Activated CD4-positive, alpha-beta memory T cell treated with anti-CD3 and anti-CD28 coated beads for 36 hours (primary cell): ENCODE results near the gene SLC2A11. TPM values are rescaled to one million over a fixed set of nuclear protein-coding genes. Genes with fewer than 3 reads are reported as not detected.
"Not testable (repeated sequence)": the region's sequence is repeated elsewhere in the genome, so short reads cannot be mapped to it uniquely, and the experiment has no call there.

Experiments
- CTCF ChIA-PET: fragments of 350-600 bp; sonication (Branson Sonifier 250); formaldehyde crosslinking; loops from one replicate; lab custom pipeline; 2021; ENCODE audit warnings: antibody characterized with exemption, inconsistent platforms; lab: Charles Lee
- POLR2A ChIA-PET: fragments of 350-600 bp; sonication (Branson Sonifier 250); formaldehyde crosslinking; loops from one replicate; lab custom pipeline; 2021; ENCODE audit warnings: antibody characterized with exemption; lab: Charles Lee
- DNase-seq: peaks from one replicate; pipeline ENCODE4 v3.0.0-alpha.2; 2020
- H3K27ac Mint-ChIP-seq: one replicate; pipeline ENCODE4 v1.8.0; 2021; ENCODE audit warnings: mixed read lengths
- H3K27me3 Mint-ChIP-seq: one replicate; pipeline ENCODE4 v1.8.0; 2021; ENCODE audit warnings: mixed read lengths
- H3K36me3 Mint-ChIP-seq: one replicate; pipeline ENCODE4 v1.8.0; 2021; ENCODE audit warnings: mixed read lengths
- H3K4me1 Mint-ChIP-seq: one replicate; pipeline ENCODE4 v1.8.0; 2021; ENCODE audit warnings: low read depth, mixed read lengths
- H3K4me3 Mint-ChIP-seq: one replicate; pipeline ENCODE4 v1.8.0; 2021; ENCODE audit warnings: mild to moderate bottlenecking, mixed read lengths
- H3K9me3 Mint-ChIP-seq: one replicate; pipeline ENCODE4 v1.8.0; 2021; ENCODE audit warnings: mixed read lengths
- intact Hi-C: fragments of 100-400 bp; cut with micrococcal nuclease; formaldehyde crosslinking; loops from one replicate; pipeline ENCODE4 v1.15.1; 2023
- total RNA-seq, 2 experiments: library from RNA; stranded (reverse); gene quantifications; one replicate each; pipeline ENCODE4 v1.2.3, GENCODE V29; 2021

SLC2A11 gene
- total RNA-seq, 2 experiments from 2014 or later, result 6.8 to 8.9 TPM

DNA sequence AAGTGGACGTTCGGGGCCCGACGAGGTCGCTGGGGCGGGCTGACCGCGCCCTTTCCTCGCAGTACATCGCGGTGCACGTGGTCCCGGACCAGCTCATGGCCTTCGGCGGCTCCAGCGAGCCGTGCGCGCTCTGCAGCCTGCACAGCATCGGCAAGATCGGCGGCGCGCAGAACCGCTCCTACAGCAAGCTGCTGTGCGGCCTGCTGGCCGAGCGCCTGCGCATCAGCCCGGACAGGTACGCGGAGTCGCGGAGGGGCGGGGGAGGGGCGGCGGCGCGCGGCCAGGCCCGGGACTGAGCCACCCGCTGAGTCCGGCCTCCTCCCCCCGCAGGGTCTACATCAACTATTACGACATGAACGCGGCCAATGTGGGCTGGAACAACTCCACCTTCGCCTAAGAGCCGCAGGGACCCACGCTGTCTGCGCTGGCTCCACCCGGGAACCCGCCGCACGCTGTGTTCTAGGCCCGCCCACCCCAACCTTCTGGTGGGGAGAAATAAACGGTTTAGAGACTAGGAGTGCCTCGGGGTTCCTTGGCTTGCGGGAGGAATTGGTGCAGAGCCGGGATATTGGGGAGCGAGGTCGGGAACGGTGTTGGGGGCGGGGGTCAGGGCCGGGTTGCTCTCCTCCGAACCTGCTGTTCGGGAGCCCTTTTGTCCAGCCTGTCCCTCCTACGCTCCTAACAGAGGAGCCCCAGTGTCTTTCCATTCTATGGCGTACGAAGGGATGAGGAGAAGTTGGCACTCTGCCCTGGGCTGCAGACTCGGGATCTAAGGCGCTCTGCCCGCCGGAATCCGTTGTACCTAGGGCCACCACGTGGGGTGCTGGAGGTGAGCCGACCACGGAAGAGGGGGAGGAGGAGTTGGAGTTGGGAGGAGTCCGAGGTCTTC lies 37.3 kb downstream of the SLC2A11 start:
- Mint-ChIP-seq H3K9me3 (no peaks in the 10 kb centered on the region), H3K36me3 (peaks cover 34% of the 10 kb centered on the region), H3K4me3 (peak overlapping the region; percentile 97), H3K4me1 (peaks cover 23% of the 10 kb centered on the region), H3K27me3 (no peaks in the 10 kb centered on the region), H3K27ac (peak overlapping the region; percentile 98)
- DNase-seq, result peak; percentile 85
- intact Hi-C loops, result loop anchor here (1.0 to 10.0 kb wide), 5 partner anchors 19 to 260 kb away; partner anchors contain the start of genes DERL3, SLC2A11 and SMARCB1
- ChIA-PET CTCF (interaction anchor here (0.5 to 2.5 kb wide), 30 partner anchors 8 to 751 kb away, joined by 3 to 45 read pairs (median 4); partner anchors contain the start of genes CABIN1, CHCHD10 and SLC2A11), POLR2A (interaction anchor here (0.9 to 2.3 kb wide), 15 partner anchors 8 to 679 kb away, joined by 3 to 56 read pairs (median 5); partner anchors contain the start of genes CABIN1, GUCD1, SLC2A11 and SMARCB1)

GRCh38 chr22:23895599-23896144 lies 38.0 kb downstream of the SLC2A11 start:
- Mint-ChIP-seq H3K9me3 (no peaks in the 10 kb centered on the region), H3K27me3 (no peaks in the 10 kb centered on the region), H3K4me1 (peaks cover 23% of the 10 kb centered on the region), H3K36me3 (peaks cover 34% of the 10 kb centered on the region), H3K4me3 (peak overlapping the region; percentile 97), H3K27ac (peak overlapping the region; percentile 98)
- DNase-seq, result no peak
- intact Hi-C loops, result loop anchor here (2.0 to 10.0 kb wide), 3 partner anchors 57 to 259 kb away; partner anchors contain the start of genes DERL3 and SMARCB1
- ChIA-PET POLR2A (interaction anchor here (0.5 to 1.4 kb wide), 3 partner anchors 13 to 753 kb away, joined by 3 to 6 read pairs (median 3); no protein-coding TSS in a partner anchor), CTCF (interaction anchor here (1.3 to 1.4 kb wide), 2 partner anchors 18 to 279 kb away, joined by 3 read pairs; no protein-coding TSS in a partner anchor)

DNA sequence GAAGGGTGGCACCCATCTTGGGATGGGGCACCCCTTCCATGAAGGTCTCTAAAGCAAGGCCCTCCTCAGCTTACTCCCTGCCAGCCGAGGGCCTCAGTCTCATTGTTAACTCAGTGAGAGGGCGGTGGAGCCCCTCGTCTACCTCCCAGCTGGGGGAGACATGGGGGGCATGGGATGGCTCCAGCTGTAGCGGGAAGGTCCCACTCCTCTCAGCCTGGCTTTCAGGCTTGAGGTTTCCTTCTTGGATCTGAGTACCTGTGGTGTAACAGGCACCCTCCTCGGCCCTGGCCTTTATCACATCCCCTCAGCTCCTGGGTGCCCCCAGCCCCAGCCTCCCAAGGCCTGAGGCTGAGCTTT lies 38.5 kb downstream of the SLC2A11 start:
- Mint-ChIP-seq H3K27me3 (no peaks in the 10 kb centered on the region), H3K4me1 (peaks cover 23% of the 10 kb centered on the region), H3K4me3 (peak overlapping the region; percentile 97), H3K9me3 (no peaks in the 10 kb centered on the region), H3K36me3 (peaks cover 34% of the 10 kb centered on the region), H3K27ac (no peak overlapping the region)
- intact Hi-C loops, result loop anchor here (10.0 kb wide), 1 partner anchor 259 kb away; no protein-coding TSS in a partner anchor
- DNase-seq, result no peak
- CTCF ChIA-PET, result interaction anchor here (1.3 to 1.4 kb wide), 2 partner anchors 17 to 279 kb away, joined by 3 read pairs; no protein-coding TSS in a partner anchor
- POLR2A ChIA-PET, result interaction anchor here (0.5 to 1.4 kb wide), 3 partner anchors 13 to 754 kb away, joined by 3 to 6 read pairs (median 3); no protein-coding TSS in a partner anchor

GRCh38 chr22:23896523-23897186 lies 39.0 kb downstream of the SLC2A11 start:
- H3K9me3 Mint-ChIP-seq, result no peaks in the 10 kb centered on the region
- H3K36me3 Mint-ChIP-seq, result peaks cover 34% of the 10 kb centered on the region

GRCh38 chr22:23897320-23897719 lies 39.6 kb downstream of the SLC2A11 start:
- Mint-ChIP-seq H3K9me3 (no peaks in the 10 kb centered on the region), H3K27ac (peak overlapping the region; percentile 30), H3K4me3 (peak overlapping the region; percentile 53), H3K36me3 (peaks cover 34% of the 10 kb centered on the region), H3K27me3 (no peaks in the 10 kb centered on the region), H3K4me1 (peaks cover 23% of the 10 kb centered on the region)
- no peak for DNase-seq
- ChIA-PET POLR2A (no interaction called here), CTCF (no interaction called here)
- intact Hi-C loops, result loop anchor here (10.0 kb wide), 1 partner anchor 257 kb away; no protein-coding TSS in a partner anchor

More at GRCh38 chr22:23896523-23897186, 39.0 kb downstream of the SLC2A11 start:
- DNase-seq, result no peak
- intact Hi-C loops, result loop anchor here (10.0 kb wide), 1 partner anchor 258 kb away; no protein-coding TSS in a partner anchor
- Mint-ChIP-seq H3K4me1 (peaks cover 23% of the 10 kb centered on the region), H3K4me3 (peak overlapping the region; percentile 97), H3K27me3 (no peaks in the 10 kb centered on the region), H3K27ac (peak overlapping the region; percentile 30)
- POLR2A ChIA-PET, result interaction anchor here (0.5 to 1.4 kb wide), 3 partner anchors 12 to 754 kb away, joined by 3 to 6 read pairs (median 3); no protein-coding TSS in a partner anchor
- CTCF ChIA-PET, result interaction anchor here (1.3 to 1.4 kb wide), 2 partner anchors 17 to 278 kb away, joined by 3 read pairs; no protein-coding TSS in a partner anchor

GRCh38 chr22:23898006-23898974 lies 40.6 kb downstream of the SLC2A11 start:
- intact Hi-C loops, result loop anchor here (10.0 kb wide), 1 partner anchor 257 kb away; no protein-coding TSS in a partner anchor
- H3K27me3 Mint-ChIP-seq, result no peaks in the 10 kb centered on the region
- no peaks in the 10 kb centered on the region for H3K9me3 Mint-ChIP-seq
- POLR2A ChIA-PET, result no interaction called here
- no peak overlapping the region for H3K4me3 Mint-ChIP-seq
- CTCF ChIA-PET, result interaction anchor here (0.9 kb wide), 1 partner anchor 12 kb away, joined by 4 read pairs; no protein-coding TSS in a partner anchor
- peaks cover 20% of the 10 kb centered on the region for H3K4me1 Mint-ChIP-seq
- peak overlapping the region; percentile 5 for H3K27ac Mint-ChIP-seq
- DNase-seq, result no peak
- peaks cover 34% of the 10 kb centered on the region for H3K36me3 Mint-ChIP-seq

GRCh38 chr22:23899042-23899745 lies 41.5 kb downstream of the SLC2A11 start:
- Mint-ChIP-seq H3K27ac (no peak overlapping the region), H3K36me3 (peaks cover 34% of the 10 kb centered on the region), H3K4me1 (peaks cover 14% of the 10 kb centered on the region), H3K27me3 (no peaks in the 10 kb centered on the region), H3K9me3 (no peaks in the 10 kb centered on the region), H3K4me3 (no peak overlapping the region)
- ChIA-PET CTCF (interaction anchor here (0.9 kb wide), 1 partner anchor 11 kb away, joined by 4 read pairs; no protein-coding TSS in a partner anchor), POLR2A (interaction anchor here (1.4 kb wide), 1 partner anchor 14 kb away, joined by 3 read pairs; no protein-coding TSS in a partner anchor)
- intact Hi-C loops, result loop anchor here (10.0 kb wide), 1 partner anchor 256 kb away; no protein-coding TSS in a partner anchor
- no peak for DNase-seq

DNA sequence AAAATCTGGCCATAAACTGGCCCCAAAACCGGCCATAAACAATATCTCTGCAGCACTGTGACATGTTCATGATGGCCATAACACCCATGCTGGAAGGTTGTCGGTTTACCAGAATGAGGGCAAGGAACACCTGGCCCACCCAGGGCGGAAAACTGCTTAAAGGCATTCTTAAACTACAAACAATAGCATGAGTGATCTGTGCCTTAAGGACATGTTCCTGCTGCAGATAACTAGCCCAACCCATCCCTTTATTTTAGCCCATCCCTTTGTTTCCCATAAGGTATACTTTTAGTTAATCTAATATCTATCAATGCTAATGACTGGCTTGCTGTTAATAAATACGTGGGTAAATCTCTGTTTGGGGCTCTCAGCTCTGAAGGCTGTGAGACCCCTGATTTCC lies 42.6 kb downstream of the SLC2A11 start:
- H3K27me3 Mint-ChIP-seq, DNase-seq, H3K27ac Mint-ChIP-seq, H3K4me3 Mint-ChIP-seq, intact Hi-C loops, CTCF ChIA-PET, H3K9me3 Mint-ChIP-seq: not testable (repeated sequence)
- peaks cover 27% of the 10 kb centered on the region for H3K36me3 Mint-ChIP-seq
- peaks cover 14% of the 10 kb centered on the region for H3K4me1 Mint-ChIP-seq
- POLR2A ChIA-PET, result interaction anchor here (1.4 kb wide), 1 partner anchor 13 kb away, joined by 3 read pairs; no protein-coding TSS in a partner anchor

GRCh38 chr22:23901600-23901999 lies 43.9 kb downstream of the SLC2A11 start:
- ChIA-PET CTCF (no interaction called here), POLR2A (interaction anchor here (0.5 kb wide), 1 partner anchor 12 kb away, joined by 3 read pairs; no protein-coding TSS in a partner anchor)
- no peaks in the 10 kb centered on the region for H3K9me3 Mint-ChIP-seq
- intact Hi-C loops, result no loop called here
- no peak overlapping the region for H3K27ac Mint-ChIP-seq
- no peak for DNase-seq
- H3K4me3 Mint-ChIP-seq, result no peak overlapping the region
- H3K4me1 Mint-ChIP-seq, result peaks cover 4% of the 10 kb centered on the region
- H3K36me3 Mint-ChIP-seq, result peaks cover 14% of the 10 kb centered on the region
- H3K27me3 Mint-ChIP-seq, result no peaks in the 10 kb centered on the region
